Transverse colon (tissue), 4 donors: Measurements from ENCODE around the gene OR1I1. TPM values are rescaled to one million over a fixed set of nuclear protein-coding genes. Genes with fewer than 3 reads are reported as not detected.
"Not testable (repeated sequence)": the region's sequence is repeated elsewhere in the genome, so short reads cannot be mapped to it uniquely, and the experiment has no call there.

Experiments
- DNase-seq: peaks from one replicate; pipeline ENCODE4 v3.0.0-alpha.2; 2019
- H3K27ac ChIP-seq, 4 donors: fragments of 200-600 bp; sonication (generic); 2 replicates each; pipeline ENCODE4 v1.5.1; 2016 to 2018; ENCODE audit warnings: inconsistent platforms in 4 of 4
- H3K27me3 ChIP-seq: fragments of 200-600 bp; sonication (generic); 2 replicates; pipeline ENCODE4 v1.5.1; 2017; ENCODE audit warnings: inconsistent platforms
- H3K36me3 ChIP-seq, 4 donors: fragments of 200-600 bp; sonication (generic); 2 replicates each; pipeline ENCODE4 v1.5.1; 2017 to 2019; ENCODE audit warnings: inconsistent platforms in 4 of 4
- H3K4me1 ChIP-seq, 4 donors: fragments of 200-600 bp; sonication (generic); 2 replicates each; pipeline ENCODE4 v1.5.1; 2017 to 2020; ENCODE audit warnings: inconsistent platforms in 4 of 4
- H3K4me3 ChIP-seq, 4 donors: fragments of 200-600 bp; sonication (generic); 1 replicate in 1 of 4; 2 replicates in 3 of 4; pipeline versions ENCODE4 v1.5.1 to v1.6.1; 2017 to 2019; ENCODE audit warnings: inconsistent platforms in 4 of 4
- H3K9me3 ChIP-seq, 2 donors: fragments of 200-600 bp; sonication (generic); 2 replicates each; pipeline ENCODE4 v1.5.1; 2017 to 2019; ENCODE audit warnings: inconsistent platforms in 2 of 2
- CTCF ChIP-seq, 5 experiments: fragments of 200-600 bp in 3 of 5; fragments of 450-650 bp in 2 of 5; sonication (generic) in 3 of 5; IDR thresholded peaks; 1 replicate in 2 of 5; 2 replicates in 3 of 5; pipeline ENCODE4 v1.5.1; 2016 to 2017; ENCODE audit warnings: antibody characterized with exemption in 5 of 5, inconsistent platforms in 3 of 5, mild to moderate bottlenecking in 2 of 5, moderate library complexity in 1 of 5
- EP300 ChIP-seq: sonication (generic); formaldehyde crosslinking; IDR thresholded peaks from one replicate; pipeline ENCODE4 v1.6.1; 2017; ENCODE audit warnings: antibody characterized with exemption, low read depth
- POLR2A ChIP-seq: fragments of 450-650 bp; IDR thresholded peaks from one replicate; pipeline ENCODE4 v1.6.1; 2016; ENCODE audit warnings: antibody characterized with exemption, mild to moderate bottlenecking, moderate library complexity
- POLR2AphosphoS5 ChIP-seq, 3 donors: sonication (generic); formaldehyde crosslinking; IDR thresholded peaks; one replicate each; pipeline ENCODE4 v1.6.1; 2016; ENCODE audit warnings: antibody characterized with exemption in 3 of 3
- WGBS, 2 donors: methylation state at CpG; one replicate each; pipeline ENCODE4 v1.1.5; 2018; ENCODE audit warnings: low coverage in 1 of 2; 5-methylcytosine and 5-hydroxymethylcytosine counted together
- in situ Hi-C, 4 donors: fragments of 200-750 bp; cut with MboI; loops; one replicate each; pipeline versions ENCODE4 v1.15.0 to v1.15.1; 2017; ENCODE audit warnings: low sequenced_read_pairs in 3 of 4, low pct_ligation_motif_present in 1 of 4, low pct_unique_long_range_greater_than_20kb in 1 of 4
- intact Hi-C: fragments of 100-400 bp; cut with DNase I; formaldehyde crosslinking; loops from one replicate; pipeline ENCODE4 v1.15.1; 2023; ENCODE audit warnings: low total_unique reads
- total RNA-seq, 4 donors: library from RNA; depleted of rRNA; stranded (reverse); fragments of >200 nt; gene quantifications; one replicate each; pipeline ENCODE4 v1.1.0, GENCODE V29; 2016

The OR1I1 gene
- total RNA-seq, 4 donors from 2014 or later: not detected

DNA sequence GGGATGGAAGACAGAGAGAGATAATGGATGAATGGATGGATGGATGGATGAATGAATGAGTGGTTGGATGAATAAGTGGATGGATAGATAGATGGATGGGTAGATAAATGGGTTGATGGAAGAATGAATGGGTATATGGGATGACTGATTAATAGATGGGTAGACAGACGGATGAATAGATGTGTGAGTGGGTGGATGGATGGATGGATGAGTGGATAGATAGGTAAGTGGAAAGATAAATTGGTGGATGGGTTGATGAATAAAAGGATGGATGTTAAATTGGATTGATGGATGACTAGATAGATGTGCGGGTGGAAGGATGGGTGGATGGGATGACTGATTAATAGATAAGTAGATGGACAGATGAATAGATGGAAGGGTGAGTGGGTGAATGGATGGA is 31.4 kb upstream of the OR1I1 start:
- no peaks in the 10 kb centered on the region for H3K36me3 ChIP-seq
- TF ChIP-seq CTCF (IDR thresholded peaks at IDR 0.05) (no peak), POLR2AphosphoS5 (IDR thresholded peaks at IDR 0.05) (no peak), EP300 (no peak), POLR2A (no peak)
- no peak overlapping the region for H3K4me3 ChIP-seq
- DNase-seq: no peak
- H3K27me3 ChIP-seq: peaks cover 2% of the 10 kb centered on the region
- in situ Hi-C loops (no loop called here), intact Hi-C loops (no loop called here)
- H3K4me1 ChIP-seq: no peaks in the 10 kb centered on the region
- no peaks in the 10 kb centered on the region for H3K9me3 ChIP-seq
- H3K27ac ChIP-seq: no peak overlapping the region
- 91 to 100% methylated on average over 1 to 2 of the region's 2 CpGs for WGBS, 2 donors

DNA sequence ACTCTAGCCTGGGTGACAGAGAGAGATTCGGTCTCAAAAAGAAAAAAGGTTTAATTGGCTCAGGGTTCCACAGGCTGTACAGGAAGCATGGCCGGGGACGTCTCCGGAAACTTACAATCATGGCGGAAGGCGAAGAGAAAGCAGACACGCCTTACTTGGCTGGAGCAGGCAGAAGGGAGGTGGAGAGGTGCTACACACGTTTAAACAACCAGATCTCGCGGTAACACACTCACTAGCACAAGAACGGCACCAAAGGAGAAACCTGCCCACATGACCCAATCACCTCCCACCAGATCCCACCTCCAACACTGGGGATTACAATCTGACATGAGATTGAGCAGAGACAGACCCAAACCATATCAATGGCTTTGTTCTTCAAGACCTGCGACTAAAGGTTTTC is 20.0 kb upstream of the OR1I1 start:
- Histone ChIP-seq H3K36me3 (no peaks in the 10 kb centered on the region), H3K27me3 (peaks cover 23% of the 10 kb centered on the region), H3K4me1 (no peaks in the 10 kb centered on the region), H3K4me3 (no peak overlapping the region), H3K9me3 (no peaks in the 10 kb centered on the region), H3K27ac (no peak overlapping the region)
- in situ Hi-C loops (no loop called here), intact Hi-C loops (no loop called here)
- no peak for DNase-seq
- TF ChIP-seq CTCF (IDR thresholded peaks at IDR 0.05) (no peak), POLR2A (no peak), EP300 (no peak), POLR2AphosphoS5 (IDR thresholded peaks at IDR 0.05) (no peak)
- 81 to 83% methylated on average over 12 of the region's 12 CpGs for WGBS, 2 donors

DNA sequence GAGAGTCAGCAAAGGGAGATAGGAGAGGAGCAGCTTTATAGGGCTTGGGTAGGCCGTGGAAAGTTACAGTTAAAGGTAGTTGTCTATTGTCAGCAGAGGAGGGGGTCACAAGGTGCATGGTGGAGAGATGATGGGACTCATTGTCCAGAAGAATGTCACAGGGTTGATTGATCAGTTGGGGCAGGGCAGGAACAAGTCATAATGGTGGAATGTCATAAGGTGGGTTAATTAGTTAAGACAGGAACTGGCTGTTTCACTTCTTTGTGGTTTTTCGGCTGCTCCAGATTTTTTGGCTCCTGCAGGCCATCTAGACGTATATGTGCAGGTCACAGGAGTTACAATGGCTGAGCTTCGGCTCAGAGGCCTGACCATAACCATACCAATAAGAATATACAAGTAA is 11.6 kb upstream of the OR1I1 start:
- DNase-seq, intact Hi-C loops, in situ Hi-C loops, H3K9me3 ChIP-seq, H3K4me3 ChIP-seq, H3K27ac ChIP-seq, H3K4me1 ChIP-seq, H3K36me3 ChIP-seq: not testable (repeated sequence)
- peaks cover 17% of the 10 kb centered on the region for H3K27me3 ChIP-seq
- 31 to 62% methylated on average over 3 to 4 of the region's 4 CpGs for WGBS, 2 donors

GRCh38 chr19:15072930-15073647 is 8.9 kb upstream of the OR1I1 start:
- Histone ChIP-seq H3K27me3 (peaks cover 10% of the 10 kb centered on the region), H3K27ac (no peak overlapping the region), H3K4me1 (no peaks in the 10 kb centered on the region), H3K9me3 (no peaks in the 10 kb centered on the region), H3K4me3 (no peak overlapping the region), H3K36me3 (no peaks in the 10 kb centered on the region)
- intact Hi-C loops (no loop called here), in situ Hi-C loops (no loop called here)
- no peak for TF ChIP-seq POLR2A
- no peak for TF ChIP-seq POLR2AphosphoS5 (IDR thresholded peaks at IDR 0.05)
- TF ChIP-seq EP300: no peak
- no peak for TF ChIP-seq CTCF (IDR thresholded peaks at IDR 0.05)
- DNase-seq: no peak
- WGBS, 2 donors: 78 to 81% methylated on average over 15 to 23 of the region's 23 CpGs

DNA sequence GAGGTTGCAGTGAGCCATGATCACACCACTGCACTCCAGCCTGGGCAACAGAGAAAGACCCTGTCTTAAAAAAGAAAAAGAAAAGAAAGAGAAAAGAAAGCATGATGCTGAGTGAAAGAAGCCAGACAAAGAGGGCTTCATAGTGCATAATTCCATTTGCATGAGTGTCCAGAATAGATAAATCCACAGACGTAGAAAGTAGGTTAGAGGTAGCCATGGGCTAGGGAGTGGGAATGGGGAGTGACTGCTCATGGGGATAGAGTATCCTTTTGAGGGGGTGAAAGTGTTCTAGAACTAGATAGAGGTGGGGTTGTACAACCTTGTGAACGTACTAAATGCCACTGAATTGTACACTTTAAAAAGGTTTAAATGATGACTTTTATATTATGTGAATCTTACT is 7.6 kb upstream of the OR1I1 start:
- 57 to 76% methylated on average over 2 of the region's 2 CpGs for WGBS, 2 donors
- Histone ChIP-seq H3K36me3 (no peaks in the 10 kb centered on the region), H3K27ac (no peak overlapping the region), H3K4me3 (no peak overlapping the region), H3K27me3 (peaks cover 11% of the 10 kb centered on the region), H3K4me1 (no peaks in the 10 kb centered on the region), H3K9me3 (no peaks in the 10 kb centered on the region)
- in situ Hi-C loops (no loop called here), intact Hi-C loops (no loop called here)
- DNase-seq: no peak
- TF ChIP-seq CTCF (IDR thresholded peaks at IDR 0.05) (no peak), POLR2A (no peak), POLR2AphosphoS5 (IDR thresholded peaks at IDR 0.05) (no peak), EP300 (no peak)
